Gastroesophageal sphincter (tissue), 4 donors: ENCODE data around the gene TNFSF11. TPM values are rescaled to one million over a fixed set of nuclear protein-coding genes. Genes with fewer than 3 reads are reported as not detected.

Source experiments
- ATAC-seq: fragments of 150-250 bp; one replicate; pipeline ENCODE4 v1.9.1; 2016; ENCODE audit warnings: mild to moderate bottlenecking, moderate library complexity
- H3K27ac ChIP-seq, 4 donors: fragments of 200-600 bp; sonication (generic) in 3 of 4; 1 replicate in 3 of 4; 2 replicates in 1 of 4; pipeline ENCODE4 v1.5.1; 2016 to 2019
- H3K27me3 ChIP-seq: fragments of 200-600 bp; sonication (generic); one replicate; pipeline ENCODE4 v1.5.1; 2019
- H3K36me3 ChIP-seq, 2 donors: fragments of 200-600 bp; sonication (generic); one replicate each; pipeline ENCODE4 v1.5.1; 2019; ENCODE audit warnings: control low read depth in 1 of 2
- H3K4me1 ChIP-seq, 3 donors: fragments of 200-600 bp; sonication (generic); 1 replicate in 2 of 3; 2 replicates in 1 of 3; pipeline ENCODE4 v1.5.1; 2016 to 2019; ENCODE audit warnings: control low read depth in 2 of 3
- H3K4me3 ChIP-seq, 2 donors: fragments of 200-600 bp; sonication (generic); one replicate each; pipeline ENCODE4 v1.5.1; 2019; ENCODE audit warnings: mild to moderate bottlenecking in 1 of 2, moderate library complexity in 1 of 2
- H3K9me3 ChIP-seq, 3 donors: fragments of 200-600 bp; sonication (generic); one replicate each; pipeline ENCODE4 v1.5.1; 2017 to 2019; ENCODE audit warnings: control low read depth in 2 of 3
- EP300 ChIP-seq: sonication (generic); formaldehyde crosslinking; IDR thresholded peaks from one replicate; pipeline ENCODE4 v1.6.1; 2017; ENCODE audit warnings: antibody characterized with exemption, mild to moderate bottlenecking
- POLR2A ChIP-seq, 2 donors: fragments of 450-650 bp; IDR thresholded peaks; one replicate each; pipeline ENCODE4 v1.6.1; 2017; ENCODE audit warnings: antibody characterized with exemption in 2 of 2, mild to moderate bottlenecking in 2 of 2, moderate library complexity in 1 of 2
- POLR2AphosphoS5 ChIP-seq: sonication (generic); formaldehyde crosslinking; IDR thresholded peaks from one replicate; pipeline ENCODE4 v1.6.1; 2017; ENCODE audit warnings: antibody characterized with exemption
- WGBS, 2 donors: methylation state at CpG; one replicate each; pipeline ENCODE4 v1.1.5; 2018; ENCODE audit warnings: low coverage in 1 of 2; 5-methylcytosine and 5-hydroxymethylcytosine counted together
- total RNA-seq, 4 donors: library from RNA; depleted of rRNA; stranded (reverse); fragments of >200 nt; gene quantifications; one replicate each; pipeline ENCODE4 v1.1.0, GENCODE V29; 2016
- TF ChIP-seq, protein P1 (sequence below), 4 experiments: fragments of 200-600 bp in 2 of 4; fragments of 450-650 bp in 2 of 4; sonication (generic) in 1 of 4; IDR thresholded peaks; one replicate each; pipeline ENCODE4 v1.5.1; 2017 to 2019; ENCODE audit warnings: antibody characterized with exemption in 4 of 4, mild to moderate bottlenecking in 2 of 4, moderate library complexity in 2 of 4

TNFSF11 gene
- total RNA-seq, 4 donors from 2014 or later: 0.59 TPM; not detected in 3

DNA sequence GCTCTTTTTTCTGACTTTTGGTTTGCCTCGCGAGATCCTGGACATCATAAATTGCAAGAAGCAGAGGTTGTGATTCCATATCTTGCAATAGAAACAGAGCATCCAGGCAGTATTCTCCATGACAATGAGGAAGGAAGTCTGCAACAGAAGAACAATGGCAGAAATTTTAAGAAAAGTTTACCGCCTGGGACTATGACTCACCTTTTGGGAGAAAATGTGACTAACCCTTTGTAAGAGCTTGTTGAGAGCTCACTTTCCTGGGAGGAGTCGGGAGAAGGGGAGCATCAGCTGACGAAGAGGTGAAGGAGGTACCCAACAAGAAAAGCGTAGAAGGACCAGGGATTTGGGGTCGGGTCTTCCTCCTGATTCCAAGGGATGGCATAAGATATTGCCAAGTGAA is 34.3 kb upstream of the TNFSF11 start:
- H3K27ac ChIP-seq: no peak overlapping the region
- no peak for ATAC-seq
- WGBS, 2 donors: 81 to 91% methylated on average over 5 to 7 of the region's 7 CpGs
- no peak for TF ChIP-seq POLR2AphosphoS5
- TF ChIP-seq EP300: no peak
- TF ChIP-seq POLR2A (IDR thresholded peaks at IDR 0.05): no peak
- TF ChIP-seq, protein P1, sequence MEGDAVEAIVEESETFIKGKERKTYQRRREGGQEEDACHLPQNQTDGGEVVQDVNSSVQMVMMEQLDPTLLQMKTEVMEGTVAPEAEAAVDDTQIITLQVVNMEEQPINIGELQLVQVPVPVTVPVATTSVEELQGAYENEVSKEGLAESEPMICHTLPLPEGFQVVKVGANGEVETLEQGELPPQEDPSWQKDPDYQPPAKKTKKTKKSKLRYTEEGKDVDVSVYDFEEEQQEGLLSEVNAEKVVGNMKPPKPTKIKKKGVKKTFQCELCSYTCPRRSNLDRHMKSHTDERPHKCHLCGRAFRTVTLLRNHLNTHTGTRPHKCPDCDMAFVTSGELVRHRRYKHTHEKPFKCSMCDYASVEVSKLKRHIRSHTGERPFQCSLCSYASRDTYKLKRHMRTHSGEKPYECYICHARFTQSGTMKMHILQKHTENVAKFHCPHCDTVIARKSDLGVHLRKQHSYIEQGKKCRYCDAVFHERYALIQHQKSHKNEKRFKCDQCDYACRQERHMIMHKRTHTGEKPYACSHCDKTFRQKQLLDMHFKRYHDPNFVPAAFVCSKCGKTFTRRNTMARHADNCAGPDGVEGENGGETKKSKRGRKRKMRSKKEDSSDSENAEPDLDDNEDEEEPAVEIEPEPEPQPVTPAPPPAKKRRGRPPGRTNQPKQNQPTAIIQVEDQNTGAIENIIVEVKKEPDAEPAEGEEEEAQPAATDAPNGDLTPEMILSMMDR (IDR thresholded peaks at IDR 0.05): no peak
- no peaks in the 10 kb centered on the region for H3K4me1 ChIP-seq
- H3K27me3 ChIP-seq: no peaks in the 10 kb centered on the region
- H3K9me3 ChIP-seq: no peaks in the 10 kb centered on the region
- no peaks in the 10 kb centered on the region for H3K36me3 ChIP-seq
- H3K4me3 ChIP-seq: no peak overlapping the region

DNA sequence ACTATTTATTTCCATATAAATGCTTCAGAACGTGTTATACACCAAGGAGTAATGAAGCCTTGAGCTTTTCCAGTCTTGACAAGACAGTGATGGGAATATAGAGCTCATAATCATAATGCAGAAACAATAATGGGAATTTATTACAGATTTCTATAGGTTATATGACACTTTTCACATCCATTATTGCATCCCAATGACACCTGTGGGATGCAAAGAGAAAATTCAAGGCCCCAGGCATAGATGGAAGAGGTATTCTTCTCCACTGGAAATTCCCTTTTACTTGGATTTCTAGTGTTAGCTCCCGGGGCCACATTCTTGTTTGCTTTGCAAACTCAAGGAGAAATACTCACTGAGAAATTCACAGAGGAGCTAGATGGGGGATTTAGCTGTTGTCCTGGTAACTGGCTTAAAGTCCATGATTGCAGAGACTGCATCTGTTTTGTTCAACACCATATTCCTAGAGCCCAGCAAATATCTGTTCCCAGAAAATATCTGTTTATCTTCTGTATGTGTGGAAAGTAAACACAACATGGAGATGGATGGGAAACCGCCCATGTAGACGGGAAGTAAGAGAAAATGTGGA is 30.6 kb upstream of the TNFSF11 start:
- Histone ChIP-seq H3K27ac (no peak overlapping the region), H3K27me3 (no peaks in the 10 kb centered on the region), H3K9me3 (no peaks in the 10 kb centered on the region), H3K36me3 (no peaks in the 10 kb centered on the region), H3K4me1 (no peaks in the 10 kb centered on the region), H3K4me3 (no peak overlapping the region)
- WGBS, 2 donors: 59 to 78% methylated on average over 4 of the region's 4 CpGs
- TF ChIP-seq POLR2AphosphoS5 (no peak), POLR2A (IDR thresholded peaks at IDR 0.05) (no peak)
- TF ChIP-seq, protein P1 (IDR thresholded peaks at IDR 0.05): no peak
- no peak for ATAC-seq

DNA sequence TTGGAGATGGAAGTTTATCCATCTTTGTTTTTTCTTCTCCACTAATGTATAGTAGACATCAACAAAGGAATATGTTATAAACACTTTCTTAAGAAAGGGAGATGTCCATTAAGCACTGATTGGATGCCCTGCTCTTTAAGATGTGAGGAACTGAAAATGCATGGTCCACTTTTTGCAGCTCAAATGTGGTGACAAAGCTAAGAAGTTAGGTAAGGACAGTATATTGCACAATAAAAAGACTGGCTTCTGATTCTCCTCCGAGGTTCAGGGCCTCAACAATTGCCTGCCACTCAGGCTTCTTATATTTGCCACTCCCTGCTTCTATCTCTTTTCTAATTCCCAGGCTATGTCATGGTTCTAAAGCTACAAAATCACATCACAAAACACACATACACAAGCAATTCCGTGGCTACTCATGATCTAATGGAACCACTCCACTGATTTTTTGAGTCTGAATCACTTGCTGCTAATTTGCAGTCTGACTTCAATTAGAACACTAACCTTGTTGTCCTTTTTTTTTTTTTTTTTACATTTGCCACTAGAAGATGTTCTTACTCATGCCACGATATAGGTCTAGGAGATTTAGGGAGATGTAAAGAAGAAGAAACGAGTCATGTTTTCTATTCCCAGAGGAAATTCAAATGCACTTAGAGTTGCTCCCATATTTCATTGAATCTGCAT is 29.6 kb upstream of the TNFSF11 start:
- H3K4me1 ChIP-seq: no peaks in the 10 kb centered on the region
- no peak for ATAC-seq
- H3K36me3 ChIP-seq: no peaks in the 10 kb centered on the region
- H3K9me3 ChIP-seq: no peaks in the 10 kb centered on the region
- H3K27me3 ChIP-seq: no peaks in the 10 kb centered on the region
- H3K27ac ChIP-seq: no peak overlapping the region
- WGBS, 2 donors: 72 to 77% methylated on average over 4 of the region's 4 CpGs
- no peak overlapping the region for H3K4me3 ChIP-seq
- TF ChIP-seq POLR2AphosphoS5 (no peak), POLR2A (IDR thresholded peaks at IDR 0.05) (no peak), EP300 (no peak)
- TF ChIP-seq, protein P1 (IDR thresholded peaks at IDR 0.05): no peak

DNA sequence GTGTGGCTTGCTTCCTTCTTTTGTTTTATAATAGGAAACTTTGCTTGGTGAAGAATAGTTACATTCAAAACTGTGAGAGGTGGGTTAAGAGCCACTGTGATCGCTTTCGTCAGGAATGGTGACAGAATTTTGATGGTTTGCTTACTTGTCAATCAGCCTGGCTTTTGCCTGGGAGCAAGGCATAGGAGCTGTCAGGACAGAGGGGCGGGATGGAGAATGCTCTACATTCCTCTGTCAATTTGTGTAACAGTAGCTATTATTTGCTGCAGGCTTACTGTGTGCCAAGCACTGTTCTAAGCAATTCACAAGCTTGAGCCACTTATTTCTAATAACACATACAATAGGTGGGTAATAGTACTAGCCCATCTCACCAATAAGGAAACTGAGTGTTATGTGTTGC is 28.1 kb upstream of the TNFSF11 start:
- no peak for ATAC-seq
- Histone ChIP-seq H3K27me3 (no peaks in the 10 kb centered on the region), H3K36me3 (no peaks in the 10 kb centered on the region), H3K4me1 (no peaks in the 10 kb centered on the region), H3K27ac (no peak overlapping the region), H3K9me3 (no peaks in the 10 kb centered on the region), H3K4me3 (no peak overlapping the region)
- 80 to 82% methylated on average over 3 of the region's 3 CpGs for WGBS, 2 donors
- TF ChIP-seq, protein P1 (IDR thresholded peaks at IDR 0.05): no peak
- no peak for TF ChIP-seq POLR2A (IDR thresholded peaks at IDR 0.05)

DNA sequence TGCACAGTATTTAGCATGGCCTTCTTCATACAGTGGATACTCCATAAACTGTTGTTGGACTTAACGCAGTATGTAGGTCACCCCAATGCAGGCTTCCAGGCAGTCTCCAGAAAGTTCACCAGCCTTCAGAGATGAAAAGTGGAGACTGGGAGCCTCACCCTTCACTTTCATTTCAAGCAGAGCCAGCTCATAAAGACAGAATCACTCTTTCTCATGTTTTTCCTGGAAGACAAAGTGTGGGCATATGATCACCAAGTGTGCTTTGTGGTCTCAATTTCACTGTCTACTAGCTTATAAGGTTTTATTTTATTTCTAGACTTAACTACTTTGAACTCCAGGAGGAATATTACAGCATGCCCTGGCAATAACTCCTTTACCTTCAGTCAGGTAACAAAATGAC is 26.3 kb upstream of the TNFSF11 start:
- H3K4me3 ChIP-seq: no peak overlapping the region
- 100% methylated on average over 1 of the region's 1 CpG for WGBS, 2 donors
- no peaks in the 10 kb centered on the region for H3K27me3 ChIP-seq
- TF ChIP-seq, protein P1 (IDR thresholded peaks at IDR 0.05): no peak
- TF ChIP-seq POLR2AphosphoS5: no peak
- no peak for TF ChIP-seq EP300
- TF ChIP-seq POLR2A (IDR thresholded peaks at IDR 0.05): no peak
- no peak overlapping the region for H3K27ac ChIP-seq
- no peaks in the 10 kb centered on the region for H3K36me3 ChIP-seq
- ATAC-seq: no peak
- H3K4me1 ChIP-seq: no peaks in the 10 kb centered on the region
- H3K9me3 ChIP-seq: no peaks in the 10 kb centered on the region
